ENCODE measurements around the gene EGR2. TPM values are rescaled to one million over a fixed set of nuclear protein-coding genes. Genes with fewer than 3 reads are reported as not detected.

Gene EGR2
- polyA plus RNA-seq, 3 donors: 2.0 to 7.2 (median 2.3) TPM

DNA sequence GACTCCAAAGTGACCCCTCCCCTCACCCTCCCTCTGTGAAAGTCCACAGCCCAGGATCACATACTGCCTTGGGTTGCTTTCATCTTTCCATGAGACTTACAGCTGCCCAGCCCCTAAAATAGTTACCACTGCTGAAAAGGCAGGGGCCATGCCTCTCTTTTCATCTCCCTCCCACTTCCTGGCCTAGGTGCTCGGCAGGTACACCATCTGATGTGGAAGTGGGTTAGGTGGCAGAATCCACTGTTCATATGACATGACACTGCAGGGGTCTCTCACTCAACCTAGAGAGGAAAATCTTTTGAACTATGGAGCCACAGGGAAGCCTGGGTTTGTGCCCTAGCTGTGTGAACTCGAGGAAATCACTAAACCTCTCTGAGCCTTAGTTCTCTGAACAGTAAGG, 50.4 kb downstream of the EGR2 start:
- no peak for DNase-seq (ENCODE audit: extremely low read depth in 1 of 11, low read depth in 9 of 11, low spot score in 4 of 11)

DNA sequence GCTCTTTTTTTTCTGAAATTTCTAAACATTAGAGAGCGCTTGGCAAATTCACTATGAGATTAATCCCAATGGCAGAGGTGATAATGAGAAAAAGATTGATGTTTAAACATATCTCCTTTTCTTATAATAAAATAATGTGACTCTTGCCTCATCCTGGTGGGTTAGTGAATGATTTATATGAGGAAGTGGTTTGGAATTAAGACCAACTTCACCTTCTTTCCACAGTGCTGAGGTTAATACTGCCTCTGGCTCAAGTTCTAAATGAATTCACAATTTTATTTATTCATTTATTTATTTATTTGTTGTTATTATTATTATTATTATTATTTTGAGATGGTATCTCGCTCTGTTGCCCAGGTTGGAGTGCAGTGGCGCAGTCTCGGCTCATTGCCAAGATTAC, 52.2 kb downstream of the EGR2 start:
- DNase-seq (ENCODE audit: extremely low read depth in 1 of 11, low read depth in 9 of 11, low spot score in 4 of 11): no peak

DNA sequence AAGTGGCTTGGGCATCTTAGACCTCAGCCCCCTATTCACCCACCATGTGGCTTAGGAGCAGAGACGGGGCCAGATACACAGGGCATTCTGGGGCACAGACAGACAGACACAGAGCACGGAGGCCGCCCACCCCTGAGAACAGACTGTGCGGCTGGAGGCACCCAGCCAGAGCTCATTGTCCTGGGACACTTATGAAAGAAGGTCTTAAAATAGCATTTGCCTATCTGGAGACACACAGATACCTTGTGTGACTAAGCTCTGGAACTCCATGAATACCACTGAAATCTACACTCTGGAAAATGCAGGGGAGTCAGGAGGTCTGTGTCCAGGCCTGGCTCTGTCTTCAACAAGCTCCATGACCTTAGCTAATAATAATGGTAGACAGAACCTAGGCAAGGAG, 53.0 kb downstream of the EGR2 start:
- no peak for DNase-seq (ENCODE audit: extremely low read depth in 1 of 11, low read depth in 9 of 11, low spot score in 4 of 11)

Other genes with a start within 250 kb of the EGR2 start
- gene ADO, start 11.6 kb downstream of the EGR2 start, polyA plus RNA-seq (ENCODE audit: insufficient read length in 3 of 3): 10 to 100 TPM; 29.8 to 37.1 (median 35.7) TPM